ENCODE measurements around the gene RNPEPL1.
A peak's percentile ranks its signal among the peaks of the same experiment; 100 is the strongest.
"Not testable (repeated sequence)": the region's sequence is repeated elsewhere in the genome, so short reads cannot be mapped to it uniquely, and the experiment has no call there.

Gene RNPEPL1

DNA sequence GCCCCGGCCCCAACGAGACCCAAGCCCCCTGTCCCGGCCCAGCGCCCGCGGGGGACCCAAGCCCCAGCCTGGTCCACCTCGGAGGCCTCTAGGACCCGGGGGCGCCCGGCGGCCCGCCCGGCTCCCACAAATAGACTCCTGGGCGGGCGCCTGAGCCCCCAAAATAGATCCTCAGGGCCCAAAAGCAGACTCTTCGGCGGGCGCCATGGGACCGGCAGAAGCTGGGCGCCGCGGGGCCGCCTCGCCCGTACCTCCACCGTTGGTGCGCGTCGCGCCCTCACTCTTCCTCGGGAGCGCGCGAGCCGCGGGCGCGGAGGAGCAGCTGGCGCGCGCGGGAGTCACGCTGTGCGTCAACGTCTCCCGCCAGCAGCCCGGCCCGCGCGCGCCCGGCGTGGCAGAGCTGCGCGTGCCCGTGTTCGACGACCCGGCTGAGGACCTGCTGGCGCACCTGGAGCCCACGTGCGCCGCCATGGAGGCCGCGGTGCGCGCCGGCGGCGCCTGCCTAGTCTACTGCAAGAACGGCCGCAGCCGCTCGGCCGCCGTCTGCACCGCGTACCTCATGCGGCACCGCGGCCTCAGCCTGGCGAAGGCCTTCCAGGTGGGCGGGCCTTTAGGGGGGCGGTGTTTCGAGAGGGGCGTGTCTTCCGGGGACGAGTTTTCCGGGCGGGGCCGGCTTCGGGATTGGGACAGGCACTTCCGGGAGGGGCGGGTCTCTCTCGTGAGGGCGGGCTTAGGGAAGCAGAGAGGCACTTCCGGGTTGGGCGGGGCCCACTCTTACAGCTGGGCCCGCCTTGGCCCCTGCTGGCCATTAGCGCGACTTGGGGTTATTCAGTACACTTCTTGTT is 7.6 kb upstream of the RNPEPL1 start:
- peak; percentile 86 for DNase-seq (ENCODE audit: low read depth)
- TF ChIP-seq, protein P1, sequence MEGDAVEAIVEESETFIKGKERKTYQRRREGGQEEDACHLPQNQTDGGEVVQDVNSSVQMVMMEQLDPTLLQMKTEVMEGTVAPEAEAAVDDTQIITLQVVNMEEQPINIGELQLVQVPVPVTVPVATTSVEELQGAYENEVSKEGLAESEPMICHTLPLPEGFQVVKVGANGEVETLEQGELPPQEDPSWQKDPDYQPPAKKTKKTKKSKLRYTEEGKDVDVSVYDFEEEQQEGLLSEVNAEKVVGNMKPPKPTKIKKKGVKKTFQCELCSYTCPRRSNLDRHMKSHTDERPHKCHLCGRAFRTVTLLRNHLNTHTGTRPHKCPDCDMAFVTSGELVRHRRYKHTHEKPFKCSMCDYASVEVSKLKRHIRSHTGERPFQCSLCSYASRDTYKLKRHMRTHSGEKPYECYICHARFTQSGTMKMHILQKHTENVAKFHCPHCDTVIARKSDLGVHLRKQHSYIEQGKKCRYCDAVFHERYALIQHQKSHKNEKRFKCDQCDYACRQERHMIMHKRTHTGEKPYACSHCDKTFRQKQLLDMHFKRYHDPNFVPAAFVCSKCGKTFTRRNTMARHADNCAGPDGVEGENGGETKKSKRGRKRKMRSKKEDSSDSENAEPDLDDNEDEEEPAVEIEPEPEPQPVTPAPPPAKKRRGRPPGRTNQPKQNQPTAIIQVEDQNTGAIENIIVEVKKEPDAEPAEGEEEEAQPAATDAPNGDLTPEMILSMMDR (IDR thresholded peaks at IDR 0.05; ENCODE audit: control insufficient read depth, insufficient read depth, low read depth, low read length, missing control alignments), result peak; percentile 29
- H3K4me3 ChIP-seq (ENCODE audit: control insufficient read depth, low read depth, low read length), result peak overlapping the region; percentile 63

DNA sequence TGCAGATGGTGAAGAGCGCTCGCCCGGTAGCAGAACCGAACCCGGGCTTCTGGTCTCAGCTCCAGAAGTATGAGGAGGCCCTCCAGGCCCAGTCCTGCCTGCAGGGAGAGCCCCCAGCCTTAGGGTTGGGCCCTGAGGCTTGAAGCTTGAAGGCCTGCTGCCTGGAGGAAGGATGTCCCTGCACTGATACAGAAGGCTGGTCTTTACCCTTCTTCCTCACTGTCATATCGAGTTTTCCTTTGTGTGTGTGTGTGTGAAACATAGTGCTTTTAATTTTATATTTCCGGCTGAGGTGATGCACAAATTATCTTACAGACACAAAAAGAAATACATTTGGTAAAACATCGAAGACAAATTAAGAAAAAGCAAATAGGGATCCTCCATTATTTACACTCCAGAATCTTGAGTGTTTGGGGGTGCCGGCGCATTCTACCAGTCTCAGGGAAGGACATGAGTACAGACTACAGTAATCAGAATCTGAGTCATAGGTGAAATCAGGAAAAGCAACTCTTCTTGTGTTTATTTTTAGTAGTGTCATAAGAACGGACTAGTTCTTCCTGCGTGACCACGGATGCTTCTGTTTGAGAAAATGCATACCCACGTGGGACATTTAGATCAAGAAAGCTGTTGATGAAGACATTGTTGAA is 6.8 kb upstream of the RNPEPL1 start:
- peak overlapping the region; percentile 48 for H3K4me3 ChIP-seq (ENCODE audit: control insufficient read depth, low read depth, low read length)
- TF ChIP-seq, protein P1 (IDR thresholded peaks at IDR 0.05; ENCODE audit: control insufficient read depth, insufficient read depth, low read depth, low read length, missing control alignments), result no peak
- DNase-seq (ENCODE audit: low read depth), result peak; percentile 54

DNA sequence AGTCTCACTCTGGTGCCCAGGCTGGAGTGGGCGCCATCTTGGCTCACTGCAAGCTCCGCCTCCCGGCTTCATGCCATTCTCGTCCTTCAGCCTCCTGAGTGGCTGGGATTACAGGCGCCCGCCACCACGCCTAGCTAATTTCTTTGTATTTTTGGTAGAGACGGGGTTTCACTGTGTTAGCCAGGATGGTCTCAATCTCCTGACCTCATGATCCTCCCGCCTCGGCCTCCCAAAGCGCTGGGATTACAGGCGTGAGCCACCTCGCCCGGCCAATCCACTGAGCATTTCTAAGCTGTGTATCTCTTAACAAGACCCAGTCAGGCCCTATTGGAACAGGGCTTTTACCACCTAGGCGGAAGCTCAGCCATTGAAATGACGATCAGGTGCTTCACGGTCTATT is 5.1 kb upstream of the RNPEPL1 start:
- not testable (repeated sequence) for H3K4me3 ChIP-seq (ENCODE audit: control insufficient read depth, low read depth, low read length); DNase-seq (ENCODE audit: low read depth)

DNA sequence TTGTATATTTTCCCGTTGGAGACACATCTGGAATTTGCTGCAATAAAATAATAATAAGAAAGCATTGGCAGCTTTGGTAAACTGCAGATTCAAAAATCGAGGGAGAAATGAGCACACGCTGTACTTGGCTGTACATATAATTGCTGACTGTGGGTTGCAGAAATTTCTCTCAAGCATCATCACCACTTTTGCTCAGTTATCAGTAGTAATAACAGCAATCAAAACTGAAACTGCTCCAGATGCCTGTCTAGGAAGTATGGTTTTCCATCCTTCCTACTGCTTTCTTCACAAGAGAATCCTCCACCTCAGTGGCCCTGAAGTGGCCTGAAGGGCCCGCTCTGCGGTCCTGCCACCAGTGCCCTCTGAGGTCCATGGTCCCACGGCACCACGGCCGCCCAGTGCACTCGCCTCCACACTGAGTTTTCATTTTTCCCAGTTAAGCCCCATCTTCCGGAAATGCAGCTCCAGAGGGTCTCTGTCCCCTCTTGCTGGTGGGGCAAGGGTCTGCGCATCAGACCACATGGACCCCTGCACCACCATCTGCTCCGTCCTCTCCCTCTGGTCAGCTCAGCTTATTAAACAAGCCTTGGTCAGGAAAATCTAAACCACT is 4.2 kb upstream of the RNPEPL1 start:
- DNase-seq (ENCODE audit: low read depth), result no peak
- H3K4me3 ChIP-seq (ENCODE audit: control insufficient read depth, low read depth, low read length), result no peak overlapping the region
- TF ChIP-seq, protein P1 (IDR thresholded peaks at IDR 0.05; ENCODE audit: control insufficient read depth, insufficient read depth, low read depth, low read length, missing control alignments), result no peak

DNA sequence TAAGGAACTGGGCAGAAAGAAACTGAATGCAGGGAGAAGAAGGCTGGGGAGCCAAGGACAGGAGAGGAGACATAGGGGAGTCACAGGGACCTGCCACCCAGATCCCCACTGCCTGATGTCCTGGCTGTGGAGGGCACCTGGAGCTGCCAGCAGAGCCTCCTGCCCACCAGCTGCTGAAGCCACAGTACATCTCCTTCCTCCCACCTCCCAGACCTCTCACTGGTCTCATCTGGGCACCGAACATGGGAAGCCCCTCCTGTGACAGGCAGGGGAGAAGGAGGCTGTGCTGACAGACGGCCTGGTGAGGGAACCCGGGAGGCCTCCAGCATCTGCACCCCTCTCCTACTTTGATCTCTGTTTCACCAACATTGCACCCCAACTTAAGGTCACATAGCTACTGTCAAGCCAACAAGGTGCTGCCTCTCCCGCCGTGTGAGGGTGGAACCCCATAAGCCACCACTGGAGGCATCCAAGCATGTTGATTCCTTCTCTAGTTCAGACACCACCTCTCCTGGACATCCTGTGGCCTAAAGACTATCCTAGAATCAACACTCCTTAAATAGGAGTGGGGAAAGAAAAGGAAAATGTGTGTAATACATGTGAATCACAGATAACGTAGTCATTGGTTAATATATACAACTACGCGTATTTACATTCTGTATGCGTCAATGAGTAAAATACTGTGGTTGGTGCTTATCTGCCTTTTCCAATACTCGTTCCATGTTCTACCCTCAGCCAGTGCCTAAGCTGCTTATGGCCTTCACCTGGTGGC is 3.5 kb upstream of the RNPEPL1 start:
- H3K4me3 ChIP-seq (ENCODE audit: control insufficient read depth, low read depth, low read length), result no peak overlapping the region
- TF ChIP-seq, protein P1 (IDR thresholded peaks at IDR 0.05; ENCODE audit: control insufficient read depth, insufficient read depth, low read depth, low read length, missing control alignments), result no peak
- DNase-seq (ENCODE audit: low read depth), result no peak

DNA sequence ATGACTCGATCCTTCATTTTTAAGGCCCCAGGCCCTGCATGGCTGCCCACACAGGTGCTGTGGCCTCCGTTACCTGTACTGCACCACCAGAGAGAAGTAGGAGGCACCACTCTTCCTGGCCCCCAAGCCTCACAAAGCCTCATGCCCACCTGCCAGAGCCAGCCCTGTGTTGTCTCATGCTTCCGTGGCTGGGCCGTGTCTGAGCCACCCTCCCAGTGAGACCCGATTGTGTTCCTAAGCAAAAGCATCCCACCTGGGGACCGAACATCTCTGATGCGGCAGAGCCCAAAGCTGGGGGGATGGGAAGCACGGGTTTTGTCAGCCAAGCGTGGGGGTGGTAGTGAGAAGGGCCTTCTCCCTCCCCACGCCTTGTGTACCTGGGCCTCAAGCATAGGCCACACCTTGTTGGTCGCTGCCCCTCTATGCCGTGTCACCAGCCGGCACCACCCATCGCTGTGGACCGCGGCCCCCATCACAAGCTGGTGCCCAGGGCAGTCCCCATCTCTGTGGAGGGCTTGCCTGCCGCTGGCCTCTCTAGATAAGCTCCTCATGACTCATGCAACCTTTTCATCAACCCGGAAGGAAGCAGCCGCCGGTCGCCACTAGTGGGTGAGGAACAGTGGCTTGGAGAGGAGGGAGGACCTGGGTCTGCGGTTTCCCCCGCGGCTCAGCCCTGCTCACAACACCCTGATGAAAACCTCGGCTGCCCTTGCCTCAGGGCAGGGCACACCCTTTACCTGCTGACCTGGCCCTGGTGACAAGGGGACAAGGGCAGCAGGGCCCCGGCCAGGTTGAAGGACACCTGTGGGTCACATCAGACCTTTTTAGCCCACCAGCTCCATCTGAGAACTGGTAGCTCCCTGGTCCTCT is 2.7 kb upstream of the RNPEPL1 start:
- no peak overlapping the region; the same call in 1 of the 2 replicates for H3K4me3 ChIP-seq (ENCODE audit: control insufficient read depth, low read depth, low read length)
- no peak for DNase-seq (ENCODE audit: low read depth)
- TF ChIP-seq, protein P1 (IDR thresholded peaks at IDR 0.05; ENCODE audit: control insufficient read depth, insufficient read depth, low read depth, low read length, missing control alignments), result no peak

Data from AG09309 (cell line).